ENCODE measurements around the gene RNGTT. TPM values are rescaled to one million over a fixed set of nuclear protein-coding genes. Genes with fewer than 3 reads are reported as not detected.

Gene RNGTT
- total and polyA plus RNA-seq, 10 of the 15 experiments (the other 5 are each of a cell fraction or from before 2014, with no cell fraction given): 7.7 to 30.4 (median 22.2) TPM

DNA sequence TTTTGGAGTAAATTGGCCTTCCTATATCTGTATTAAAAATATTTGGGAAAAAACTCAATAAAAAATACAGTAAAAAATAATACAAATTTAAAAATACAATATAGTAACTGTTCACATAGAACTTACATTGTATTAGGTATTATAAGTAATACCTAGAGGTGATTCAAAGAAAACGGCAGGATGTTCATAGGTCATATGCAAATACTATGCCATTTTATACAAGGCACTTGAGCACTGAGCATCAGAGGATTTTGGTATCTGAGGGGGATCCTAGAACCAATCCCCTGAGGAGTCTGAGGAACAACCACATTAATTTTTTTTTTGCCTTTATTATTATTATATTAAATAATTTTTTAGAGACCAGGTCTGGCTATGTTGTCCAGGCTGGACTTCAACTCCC lies 41.7 kb downstream of the RNGTT start:
- H2AFZ ChIP-seq (ENCODE audit: control insufficient read depth, low read depth, low read length): no peak overlapping the region
- TF ChIP-seq HDAC6 (IDR thresholded peaks at IDR 0.05; ENCODE audit: unreplicated experiment) (no peak), MTA2 (IDR thresholded peaks at IDR 0.05; ENCODE audit: low read depth) (no peak)
- H3K79me2 ChIP-seq (ENCODE audit: control insufficient read depth, insufficient read depth, low read length): no peaks in the 10 kb centered on the region
- FAIRE-seq: no peak
- H3K27me3 ChIP-seq (replicated peaks in 1 of 2; ENCODE audit: control insufficient read depth in 2 of 2, insufficient read depth in 2 of 2, low read length in 1 of 2): no peaks in the 10 kb centered on the region
- in situ Hi-C loops (cut with MboI): no loop called here
- no peak overlapping the region for H3K4me2 ChIP-seq (ENCODE audit: control insufficient read depth, insufficient read depth)
- no peak for DNase-seq (ENCODE audit: low read depth, low spot score)
- ChIA-PET SMC1A (ENCODE audit: uncharacterized antibody, unreplicated experiment) (interaction anchor here (0.6 to 1.4 kb wide), 4 partner anchors 15 to 765 kb away, joined by 3 to 4 read pairs (median 4); no protein-coding TSS in a partner anchor), CTCF (interaction anchor here (0.7 to 1.4 kb wide), 4 partner anchors 15 to 1572 kb away, joined by 3 to 4 read pairs (median 3); no protein-coding TSS in a partner anchor), POLR2A (no interaction called here), RAD21 (ENCODE audit: unreplicated experiment) (no interaction called here)
- ATAC-seq: no peak
- BruUV-seq (replicated peaks): no TSS peak
- peaks cover 2 to 8% of the 10 kb centered on the region in 2 experiments; a peak in 3 of 4 replicates for H3K36me3 ChIP-seq (ENCODE audit: control insufficient read depth in 2 of 2, insufficient read depth in 2 of 2, low read length in 1 of 2)
- no peaks in the 10 kb centered on the region for H3K4me1 ChIP-seq (ENCODE audit: control insufficient read depth, insufficient read depth, low read length)
- no peak overlapping the region for H3K4me3 ChIP-seq
- H3K27ac ChIP-seq (ENCODE audit: control insufficient read depth, insufficient read depth): no peak overlapping the region
- no peak overlapping the region for H3K9ac ChIP-seq (ENCODE audit: control insufficient read depth, insufficient read depth, low read length)
- H3K9me3 ChIP-seq (replicated peaks; ENCODE audit: control insufficient read depth, insufficient read depth, low read length): no peaks in the 10 kb centered on the region; the same call in 2 of the 3 replicates
- no peaks in the 10 kb centered on the region for H4K20me1 ChIP-seq (ENCODE audit: control insufficient read depth, insufficient read depth)
- intact Hi-C loops (cut with micrococcal nuclease; ENCODE audit: unreplicated experiment): no loop called here
- WGBS (ENCODE audit: insufficient coverage, insufficient replicate concordance, low lambda C conversion rate, missing lambda C conversion rate): 45% methylated on average over 1 of the region's 1 CpG

DNA sequence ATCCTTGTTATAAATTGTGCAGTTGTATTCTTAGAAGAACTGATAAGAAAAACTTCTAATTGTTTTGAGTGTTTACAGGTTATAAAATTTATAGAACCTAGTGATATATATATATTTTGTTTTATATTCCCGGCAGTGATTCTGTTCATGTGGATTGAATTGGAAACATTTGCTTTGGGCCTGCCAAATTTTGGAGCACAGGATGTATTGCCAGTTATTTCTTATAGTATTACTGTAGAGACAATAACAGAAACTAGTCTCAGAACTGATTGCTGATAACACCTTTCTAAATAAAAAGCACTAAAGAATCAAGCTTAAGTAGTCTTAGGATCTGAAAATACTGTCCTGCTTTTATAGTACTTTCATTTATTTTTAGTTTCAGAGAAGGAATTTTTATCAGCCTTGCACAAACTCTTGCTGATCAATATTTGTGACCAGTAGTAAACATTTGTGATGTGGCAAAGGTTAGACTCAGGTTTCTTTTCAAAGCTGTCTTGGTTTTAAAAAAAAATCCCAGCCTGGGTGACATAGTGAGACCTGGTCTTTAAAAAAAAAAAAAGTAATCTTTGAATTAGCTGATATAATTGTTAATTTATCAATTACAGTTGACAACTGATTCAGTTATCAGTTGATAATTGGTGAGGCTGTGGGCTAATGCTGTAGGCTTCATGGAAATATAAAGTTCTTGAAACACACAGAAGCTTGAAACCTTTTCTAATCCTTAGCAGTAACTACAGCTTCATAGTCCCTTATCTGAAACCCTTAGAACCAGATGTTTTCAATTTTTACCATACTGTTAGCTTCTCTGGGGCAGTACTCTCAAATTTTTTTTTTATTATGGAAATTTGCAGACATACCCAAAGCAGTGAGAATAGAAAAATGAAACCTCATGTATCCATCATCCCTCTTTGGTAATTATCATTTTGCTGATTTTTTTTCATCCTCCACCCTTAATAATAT lies 42.4 kb downstream of the RNGTT start:
- Histone ChIP-seq H3K4me2 (ENCODE audit: control insufficient read depth, insufficient read depth) (no peak overlapping the region), H3K4me1 (ENCODE audit: control insufficient read depth, insufficient read depth, low read length) (no peaks in the 10 kb centered on the region), H3K36me3 (ENCODE audit: control insufficient read depth in 2 of 2, insufficient read depth in 2 of 2, low read length in 1 of 2) (peaks cover 2 to 8% of the 10 kb centered on the region in 2 experiments; a peak in 3 of 4 replicates), H3K79me2 (ENCODE audit: control insufficient read depth, insufficient read depth, low read length) (no peaks in the 10 kb centered on the region), H2AFZ (ENCODE audit: control insufficient read depth, low read depth, low read length) (no peak overlapping the region), H3K9ac (ENCODE audit: control insufficient read depth, insufficient read depth, low read length) (no peak overlapping the region), H3K4me3 (no peak overlapping the region), H4K20me1 (ENCODE audit: control insufficient read depth, insufficient read depth) (no peaks in the 10 kb centered on the region), H3K27me3 (replicated peaks in 1 of 2; ENCODE audit: control insufficient read depth in 2 of 2, insufficient read depth in 2 of 2, low read length in 1 of 2) (no peaks in the 10 kb centered on the region), H3K9me3 (replicated peaks; ENCODE audit: control insufficient read depth, insufficient read depth, low read length) (no peaks in the 10 kb centered on the region; the same call in 2 of the 3 replicates), H3K27ac (ENCODE audit: control insufficient read depth, insufficient read depth) (no peak overlapping the region)
- 100% methylated on average over 1 of the region's 1 CpG for WGBS (ENCODE audit: insufficient coverage, insufficient replicate concordance, low lambda C conversion rate, missing lambda C conversion rate)
- BruUV-seq (replicated peaks): no TSS peak
- POLR2A ChIA-PET: no interaction called here
- CTCF ChIA-PET: interaction anchor here (0.9 to 1.6 kb wide), 4 partner anchors 14 to 1571 kb away, joined by 3 to 5 read pairs (median 4); no protein-coding TSS in a partner anchor
- intact Hi-C loops (cut with micrococcal nuclease; ENCODE audit: unreplicated experiment): no loop called here
- SMC1A ChIA-PET (ENCODE audit: uncharacterized antibody, unreplicated experiment): interaction anchor here (0.6 to 1.4 kb wide), 4 partner anchors 15 to 765 kb away, joined by 3 to 4 read pairs (median 4); no protein-coding TSS in a partner anchor
- RAD21 ChIA-PET (ENCODE audit: unreplicated experiment): no interaction called here
- ATAC-seq: no peak
- no peak for DNase-seq (ENCODE audit: low read depth, low spot score)
- FAIRE-seq: no peak
- in situ Hi-C loops (cut with MboI): no loop called here
- TF ChIP-seq EGR1 (IDR thresholded peaks at IDR 0.05; ENCODE audit: borderline replicate concordance in 1 of 2, low read depth in 2 of 2, low read length in 2 of 2) (no peak), ZBED1 (IDR thresholded peaks at IDR 0.05; ENCODE audit: borderline replicate concordance) (no peak), RAD21 (IDR thresholded peaks at IDR 0.05; ENCODE audit: insufficient read depth, low read depth, low read length) (no peak), MYB (IDR thresholded peaks at IDR 0.05; ENCODE audit: borderline replicate concordance, low read depth, low read length) (no peak), RB1 (IDR thresholded peaks at IDR 0.05; ENCODE audit: borderline replicate concordance) (no peak), POLR2AphosphoS5 (IDR thresholded peaks at IDR 0.05; ENCODE audit: low read length) (no peak)
- TF ChIP-seq, protein P1, sequence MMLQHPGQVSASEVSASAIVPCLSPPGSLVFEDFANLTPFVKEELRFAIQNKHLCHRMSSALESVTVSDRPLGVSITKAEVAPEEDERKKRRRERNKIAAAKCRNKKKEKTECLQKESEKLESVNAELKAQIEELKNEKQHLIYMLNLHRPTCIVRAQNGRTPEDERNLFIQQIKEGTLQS (IDR thresholded peaks at IDR 0.05; ENCODE audit: borderline replicate concordance, extremely low read depth, low read depth, low read length): no peak
